Keratinocyte (primary cell): Measurements from ENCODE around the gene SPHK1. TPM values are rescaled to one million over a fixed set of nuclear protein-coding genes. Genes with fewer than 3 reads are reported as not detected.

Source experiments
- DNase-seq: peaks from one replicate; pipeline ENCODE4 v3.0.0-alpha.2; 2011; ENCODE audit warnings: low read depth, missing footprints, low spot score
- FAIRE-seq: peaks from 2 replicates; lab custom pipeline; 2011; peaks lifted over from hg19 to GRCh38; lab: Jason Lieb, UNC
- H2AFZ ChIP-seq: 2 replicates; pipeline ENCODE4 v1.6.0; 2012; ENCODE audit warnings: low read length, control low read depth, inconsistent platforms; ENCODE audit not compliant: control insufficient read depth
- H3K27ac ChIP-seq: 2 replicates; pipeline ENCODE4 v1.5.1; 2011; ENCODE audit warnings: low read length; ENCODE audit not compliant: control insufficient read depth, insufficient read depth
- H3K27me3 ChIP-seq: 3 replicates; pipeline ENCODE4 v1.6.0; 2011; ENCODE audit warnings: low read length; ENCODE audit not compliant: control insufficient read depth, insufficient read depth; ENCODE audit errors: extremely low read depth
- H3K36me3 ChIP-seq, 2 experiments: 2 replicates in 1 of 2; 3 replicates in 1 of 2; pipeline ENCODE4 v1.5.1; 2011; ENCODE audit warnings: low read length in 2 of 2, mild to moderate bottlenecking in 1 of 2; ENCODE audit not compliant: control insufficient read depth in 2 of 2, insufficient read depth in 2 of 2; ENCODE audit errors: extremely low read depth in 1 of 2
- H3K4me1 ChIP-seq: 3 replicates; pipeline ENCODE4 v1.5.1; 2011; ENCODE audit warnings: low read length; ENCODE audit not compliant: control insufficient read depth, insufficient read depth; ENCODE audit errors: extremely low read depth
- H3K4me2 ChIP-seq: 3 replicates; pipeline ENCODE4 v1.6.0; 2011; ENCODE audit warnings: low read depth, low read length; ENCODE audit not compliant: control insufficient read depth, insufficient read depth; ENCODE audit errors: extremely low read depth
- H3K4me3 ChIP-seq, 3 experiments: fragments of 200-600 bp in 1 of 3; sonication (generic) in 1 of 3; 2 replicates in 2 of 3; 3 replicates in 1 of 3; pipeline ENCODE4 v1.5.1; 2011 to 2016; ENCODE audit warnings: low read length in 3 of 3, mild to moderate bottlenecking in 3 of 3, control low read depth in 2 of 3, inconsistent platforms in 1 of 3, low read depth in 1 of 3, mixed read lengths in 1 of 3, mixed run types in 1 of 3, moderate library complexity in 1 of 3; ENCODE audit not compliant: control insufficient read depth in 2 of 3, insufficient read depth in 2 of 3; ENCODE audit errors: extremely low read depth in 1 of 3
- H3K79me2 ChIP-seq: 2 replicates; pipeline ENCODE4 v1.6.0; 2012; ENCODE audit warnings: low read length; ENCODE audit not compliant: control insufficient read depth, insufficient read depth
- H3K9ac ChIP-seq: 3 replicates; pipeline ENCODE4 v1.6.0; 2011; ENCODE audit warnings: low read length; ENCODE audit not compliant: control insufficient read depth, insufficient read depth; ENCODE audit errors: extremely low read depth
- H3K9me1 ChIP-seq: 3 replicates; pipeline ENCODE4 v1.6.0; 2011; ENCODE audit warnings: low read length; ENCODE audit not compliant: control insufficient read depth, insufficient read depth; ENCODE audit errors: extremely low read depth
- H3K9me3 ChIP-seq: 2 replicates; pipeline ENCODE4 v1.5.1; 2012; ENCODE audit warnings: low read depth, low read length; ENCODE audit not compliant: control insufficient read depth
- H4K20me1 ChIP-seq: 3 replicates; pipeline ENCODE4 v1.6.0; 2011; ENCODE audit warnings: low read length; ENCODE audit not compliant: control insufficient read depth, insufficient read depth; ENCODE audit errors: extremely low read depth
- CTCF ChIP-seq, 3 experiments: IDR thresholded peaks in 1 of 3; conservative IDR thresholded peaks in 1 of 3; optimal IDR thresholded peaks in 1 of 3; 2 replicates in 2 of 3; 3 replicates in 1 of 3; pipeline versions ENCODE3 to v1.5.1; 2011; ENCODE audit warnings: low read length in 3 of 3, mild to moderate bottlenecking in 3 of 3, moderate library complexity in 2 of 3, control low read depth in 1 of 3, inconsistent platforms in 1 of 3; ENCODE audit not compliant: insufficient read depth in 2 of 3; ENCODE audit errors: extremely low read depth in 1 of 3
- EZH2 ChIP-seq: IDR thresholded peaks from one replicate; pipeline ENCODE4 v1.6.1; 2012; ENCODE audit warnings: inconsistent platforms, mild to moderate bottlenecking, low read length, moderate library complexity
- dilution Hi-C: fragments of 300-500 bp; cut with MboI; formaldehyde crosslinking; loops from one replicate; pipeline ENCODE4 v1.7.0; 2020; ENCODE audit warnings: low sequenced_read_pairs; ENCODE audit not compliant: extremely low pct_ligation_motif_present
- polyA plus RNA-seq, 5 experiments: library from polyadenylated mRNA; depleted of rRNA in 3 of 5; stranded (reverse) in 3 of 5; stranded (forward) in 1 of 5; unstranded in 1 of 5; fragments of >200 nt; gene quantifications; 1 replicate in 1 of 5; 2 replicates in 3 of 5; 3 replicates in 1 of 5; pipeline versions ENCODE4 v1.2.1 to v1.2.3, GENCODE V29; 2011 to 2012; ENCODE audit warnings: missing spikeins in 2 of 5, low read depth in 1 of 5, low replicate concordance in 1 of 5

The SPHK1 gene
- polyA plus RNA-seq, 1 donor (not counting 4 experiments of a cell fraction or from before 2014, with no cell fraction given), result 50.2 TPM

DNA sequence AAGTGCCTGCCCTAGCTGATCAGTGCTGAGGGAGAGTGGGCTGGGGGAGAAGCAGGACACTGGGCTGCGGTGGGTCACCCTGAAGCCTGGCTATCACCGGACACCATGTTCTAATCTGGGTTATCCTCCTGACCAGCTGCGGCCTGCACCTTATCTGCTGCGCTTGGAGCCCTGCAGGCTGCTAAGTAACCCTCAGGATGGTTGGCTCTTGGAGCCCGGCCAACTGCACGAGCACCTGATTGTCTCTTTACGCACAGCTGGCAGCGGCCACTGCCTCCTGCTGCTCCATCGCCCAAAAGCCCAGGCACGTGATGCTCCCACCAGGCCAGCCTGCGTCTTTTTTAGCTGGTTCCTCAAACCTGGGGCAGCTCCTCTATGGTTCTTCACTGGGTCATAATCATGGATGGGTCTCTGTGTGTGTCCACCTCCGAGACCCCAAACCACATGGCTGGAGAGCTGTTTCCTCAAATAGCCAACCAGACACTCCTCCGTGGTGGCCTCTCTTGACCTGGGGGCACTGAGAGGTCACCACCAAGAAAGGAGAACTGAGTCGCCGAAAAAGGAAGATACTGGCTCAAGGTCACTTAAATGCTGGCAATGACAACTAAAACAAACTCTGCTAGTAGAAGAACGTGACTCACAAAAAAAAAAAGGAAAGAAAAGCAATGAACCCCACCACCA is 21.7 kb downstream of the SPHK1 start:
- peaks cover 16% of the 10 kb centered on the region for H3K79me2 ChIP-seq
- no peak overlapping the region for H3K27ac ChIP-seq
- no peak overlapping the region for H3K9ac ChIP-seq
- TF ChIP-seq EZH2 (no peak), CTCF (optimal IDR thresholded peaks at IDR 0.05 in 1 of 3, IDR thresholded peaks at IDR 0.05 in 1 of 3, conservative IDR thresholded peaks at IDR 0.05 in 1 of 3; ENCODE audit: extremely low read depth in 1 of 3, insufficient read depth in 2 of 3, low read length in 3 of 3) (no peak)
- H3K9me1 ChIP-seq, result no peaks in the 10 kb centered on the region
- H3K27me3 ChIP-seq, result no peaks in the 10 kb centered on the region
- H4K20me1 ChIP-seq, result peaks cover 12% of the 10 kb centered on the region
- H3K9me3 ChIP-seq, result no peaks in the 10 kb centered on the region
- peaks cover 10 to 14% of the 10 kb centered on the region in 2 experiments for H3K36me3 ChIP-seq
- no peak overlapping the region for H3K4me2 ChIP-seq
- H2AFZ ChIP-seq, result no peak overlapping the region
- no peak for FAIRE-seq
- no peaks in the 10 kb centered on the region for H3K4me1 ChIP-seq
- no peak overlapping the region for H3K4me3 ChIP-seq
- dilution Hi-C loops, result no loop called here
- DNase-seq, result no peak

DNA sequence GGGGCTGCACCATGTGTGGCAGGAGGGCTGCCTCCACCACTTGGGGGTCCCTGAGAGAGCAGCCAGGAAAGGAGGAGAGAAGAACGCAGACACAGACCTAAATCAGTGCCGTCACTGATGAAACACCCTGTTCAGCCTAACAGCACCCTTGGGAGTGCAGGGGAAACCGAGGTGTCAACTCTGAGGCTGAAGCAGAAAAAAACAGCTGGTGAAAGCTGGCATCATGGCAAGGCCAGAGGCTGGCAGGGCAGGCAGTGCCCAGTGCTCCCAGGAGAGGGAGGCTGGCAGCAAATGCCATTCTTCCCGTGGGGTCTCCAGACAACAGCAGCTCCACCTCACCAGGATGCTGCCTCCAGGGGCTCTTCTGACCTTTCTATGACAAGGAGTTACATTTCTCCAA is 23.1 kb downstream of the SPHK1 start:
- Histone ChIP-seq H3K36me3 (peaks cover 5 to 11% of the 10 kb centered on the region in 2 experiments), H3K9ac (no peak overlapping the region), H4K20me1 (peaks cover 12% of the 10 kb centered on the region), H3K9me3 (no peaks in the 10 kb centered on the region), H3K27ac (no peak overlapping the region), H3K79me2 (peaks cover 18% of the 10 kb centered on the region), H2AFZ (no peak overlapping the region), H3K4me2 (no peak overlapping the region), H3K27me3 (no peaks in the 10 kb centered on the region), H3K4me1 (no peaks in the 10 kb centered on the region), H3K9me1 (no peaks in the 10 kb centered on the region), H3K4me3 (no peak overlapping the region)
- FAIRE-seq, result no peak
- no peak for DNase-seq
- dilution Hi-C loops, result no loop called here
- TF ChIP-seq CTCF (optimal IDR thresholded peaks at IDR 0.05 in 1 of 3, IDR thresholded peaks at IDR 0.05 in 1 of 3, conservative IDR thresholded peaks at IDR 0.05 in 1 of 3; ENCODE audit: extremely low read depth in 1 of 3, insufficient read depth in 2 of 3, low read length in 3 of 3) (no peak), EZH2 (no peak)
